Sigmoid colon (tissue), 4 donors: Measurements from ENCODE around the gene OMP.

Experiments used
- EP300 ChIP-seq, 4 donors: sonication (generic); formaldehyde crosslinking; IDR thresholded peaks; one replicate each; pipeline ENCODE4 v1.6.1; 2017; ENCODE audit warnings: antibody characterized with exemption in 4 of 4
- POLR2A ChIP-seq, 2 donors: fragments of 450-650 bp; IDR thresholded peaks; one replicate each; pipeline ENCODE4 v1.6.1; 2016; ENCODE audit warnings: antibody characterized with exemption in 2 of 2, mild to moderate bottlenecking in 2 of 2, moderate library complexity in 2 of 2
- POLR2AphosphoS5 ChIP-seq, 4 donors: sonication (generic); formaldehyde crosslinking; IDR thresholded peaks; one replicate each; pipeline ENCODE4 v1.6.1; 2017; ENCODE audit warnings: antibody characterized with exemption in 4 of 4
- TF ChIP-seq, protein P1 (sequence below), 4 experiments: fragments of 450-650 bp in 3 of 4; fragments of 200-600 bp in 1 of 4; IDR thresholded peaks; one replicate each; pipeline ENCODE4 v1.5.1; 2016 to 2019; ENCODE audit warnings: antibody characterized with exemption in 4 of 4, mild to moderate bottlenecking in 3 of 4, moderate library complexity in 2 of 4

DNA sequence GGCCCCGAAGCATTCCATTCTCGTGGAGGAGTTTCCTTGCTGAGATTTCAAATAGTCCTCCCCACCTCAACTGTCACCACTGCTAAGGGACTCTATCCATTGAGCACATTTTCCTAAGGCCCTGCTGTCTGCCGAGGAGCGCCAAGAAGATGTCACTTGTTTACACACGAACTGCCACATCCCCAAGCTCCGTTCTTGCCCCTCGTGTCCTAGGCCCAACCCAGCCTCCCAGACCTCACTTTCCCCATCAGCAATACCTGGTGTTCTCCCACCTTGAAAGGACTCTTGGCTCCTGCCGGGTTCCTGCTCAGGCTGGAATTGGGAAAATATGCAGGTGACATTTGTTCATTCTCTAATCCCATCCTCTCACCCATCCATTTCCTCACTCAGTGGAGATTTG, 21.4 kb downstream of the OMP start:
- TF ChIP-seq, protein P1, sequence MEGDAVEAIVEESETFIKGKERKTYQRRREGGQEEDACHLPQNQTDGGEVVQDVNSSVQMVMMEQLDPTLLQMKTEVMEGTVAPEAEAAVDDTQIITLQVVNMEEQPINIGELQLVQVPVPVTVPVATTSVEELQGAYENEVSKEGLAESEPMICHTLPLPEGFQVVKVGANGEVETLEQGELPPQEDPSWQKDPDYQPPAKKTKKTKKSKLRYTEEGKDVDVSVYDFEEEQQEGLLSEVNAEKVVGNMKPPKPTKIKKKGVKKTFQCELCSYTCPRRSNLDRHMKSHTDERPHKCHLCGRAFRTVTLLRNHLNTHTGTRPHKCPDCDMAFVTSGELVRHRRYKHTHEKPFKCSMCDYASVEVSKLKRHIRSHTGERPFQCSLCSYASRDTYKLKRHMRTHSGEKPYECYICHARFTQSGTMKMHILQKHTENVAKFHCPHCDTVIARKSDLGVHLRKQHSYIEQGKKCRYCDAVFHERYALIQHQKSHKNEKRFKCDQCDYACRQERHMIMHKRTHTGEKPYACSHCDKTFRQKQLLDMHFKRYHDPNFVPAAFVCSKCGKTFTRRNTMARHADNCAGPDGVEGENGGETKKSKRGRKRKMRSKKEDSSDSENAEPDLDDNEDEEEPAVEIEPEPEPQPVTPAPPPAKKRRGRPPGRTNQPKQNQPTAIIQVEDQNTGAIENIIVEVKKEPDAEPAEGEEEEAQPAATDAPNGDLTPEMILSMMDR (IDR thresholded peaks at IDR 0.05): no peak
- TF ChIP-seq EP300 (IDR thresholded peaks at IDR 0.05) (no peak), POLR2A (IDR thresholded peaks at IDR 0.05) (no peak), POLR2AphosphoS5 (IDR thresholded peaks at IDR 0.05) (no peak)
